ENCODE data around the gene SYVN1.
"Not testable (repeated sequence)": the region's sequence is repeated elsewhere in the genome, so short reads cannot be mapped to it uniquely, and the experiment has no call there.

SYVN1 gene

GRCh38 chr11:65119670-65119995 lies 14.7 kb downstream of the SYVN1 start:
- TF ChIP-seq EZH2phosphoT487 (IDR thresholded peaks at IDR 0.05; ENCODE audit: borderline replicate concordance) (no peak), CTCF (conservative IDR thresholded peaks at IDR 0.05; ENCODE audit: low read length) (no peak)
- no peak overlapping the region for H2AFZ ChIP-seq (ENCODE audit: low read length)
- no peak overlapping the region for H3K4me3 ChIP-seq (ENCODE audit: low read length, poor library complexity, severe bottlenecking)
- H4K20me1 ChIP-seq (ENCODE audit: insufficient read depth, low read length, poor library complexity, severe bottlenecking): peaks cover 24% of the 10 kb centered on the region
- peaks cover 32% of the 10 kb centered on the region for H3K4me1 ChIP-seq (ENCODE audit: insufficient read depth, low read length, poor library complexity, severe bottlenecking)
- H3K9ac ChIP-seq (ENCODE audit: low read depth, low read length, poor library complexity, severe bottlenecking): peak overlapping the region; percentile 96
- no peak overlapping the region for H3K4me2 ChIP-seq (ENCODE audit: low read depth, low read length, poor library complexity, severe bottlenecking)
- H3K79me2 ChIP-seq (ENCODE audit: insufficient read depth, low read length): peaks cover 69% of the 10 kb centered on the region
- peaks cover 4% of the 10 kb centered on the region for H3F3A ChIP-seq (ENCODE audit: low read depth)
- H3K9me2 ChIP-seq (replicated peaks; ENCODE audit: low read depth, low read length): no peaks in the 10 kb centered on the region
- H3K9me3 ChIP-seq (ENCODE audit: insufficient read depth, low read depth, low read length): no peaks in the 10 kb centered on the region
- no peaks in the 10 kb centered on the region for H3K27me3 ChIP-seq (ENCODE audit: insufficient read depth, low read length, poor library complexity, severe bottlenecking)
- H3K36me3 ChIP-seq (ENCODE audit: insufficient read depth, low read length): peaks cover 18% of the 10 kb centered on the region; the same call in 1 of the 2 replicates

GRCh38 chr11:65118891-65119669 lies 15.2 kb downstream of the SYVN1 start:
- H3K9ac ChIP-seq (ENCODE audit: low read depth, low read length, poor library complexity, severe bottlenecking): not testable (repeated sequence)
- peaks cover 63% of the 10 kb centered on the region for H3K79me2 ChIP-seq (ENCODE audit: insufficient read depth, low read length)

GRCh38 chr11:65118097-65118837 lies 16.1 kb downstream of the SYVN1 start:
- no peak overlapping the region for H3K9ac ChIP-seq (ENCODE audit: low read depth, low read length, poor library complexity, severe bottlenecking)

More at GRCh38 chr11:65118891-65119669, 15.2 kb downstream of the SYVN1 start:
- H3K9me2 ChIP-seq (replicated peaks; ENCODE audit: low read depth, low read length); H3K9me3 ChIP-seq (ENCODE audit: insufficient read depth, low read depth, low read length); H3K4me2 ChIP-seq (ENCODE audit: low read depth, low read length, poor library complexity, severe bottlenecking); H3F3A ChIP-seq (ENCODE audit: low read depth); H3K4me3 ChIP-seq (ENCODE audit: low read length, poor library complexity, severe bottlenecking); H2AFZ ChIP-seq (ENCODE audit: low read length); H3K27me3 ChIP-seq (ENCODE audit: insufficient read depth, low read length, poor library complexity, severe bottlenecking): not testable (repeated sequence)
- peaks cover 31% of the 10 kb centered on the region for H3K4me1 ChIP-seq (ENCODE audit: insufficient read depth, low read length, poor library complexity, severe bottlenecking)
- H3K36me3 ChIP-seq (ENCODE audit: insufficient read depth, low read length): peaks cover 18% of the 10 kb centered on the region; the same call in 1 of the 2 replicates
- H4K20me1 ChIP-seq (ENCODE audit: insufficient read depth, low read length, poor library complexity, severe bottlenecking): peaks cover 24% of the 10 kb centered on the region

More at GRCh38 chr11:65118097-65118837, 16.1 kb downstream of the SYVN1 start:
- no peaks in the 10 kb centered on the region for H3K27me3 ChIP-seq (ENCODE audit: insufficient read depth, low read length, poor library complexity, severe bottlenecking)
- H3K4me2 ChIP-seq (ENCODE audit: low read depth, low read length, poor library complexity, severe bottlenecking): no peak overlapping the region
- peaks cover 28% of the 10 kb centered on the region for H3K4me1 ChIP-seq (ENCODE audit: insufficient read depth, low read length, poor library complexity, severe bottlenecking)
- no peak overlapping the region for H2AFZ ChIP-seq (ENCODE audit: low read length)
- H3F3A ChIP-seq (ENCODE audit: low read depth): peaks cover 4% of the 10 kb centered on the region
- TF ChIP-seq CTCF (conservative IDR thresholded peaks at IDR 0.05; ENCODE audit: low read length) (no peak), EZH2phosphoT487 (IDR thresholded peaks at IDR 0.05; ENCODE audit: borderline replicate concordance) (no peak)
- H3K36me3 ChIP-seq (ENCODE audit: insufficient read depth, low read length): peaks cover 18% of the 10 kb centered on the region; the same call in 1 of the 2 replicates
- no peak overlapping the region for H3K4me3 ChIP-seq (ENCODE audit: low read length, poor library complexity, severe bottlenecking)
- peaks cover 24% of the 10 kb centered on the region for H4K20me1 ChIP-seq (ENCODE audit: insufficient read depth, low read length, poor library complexity, severe bottlenecking)
- no peaks in the 10 kb centered on the region for H3K9me3 ChIP-seq (ENCODE audit: insufficient read depth, low read depth, low read length)
- H3K79me2 ChIP-seq (ENCODE audit: insufficient read depth, low read length): peaks cover 56% of the 10 kb centered on the region
- H3K9me2 ChIP-seq (replicated peaks; ENCODE audit: low read depth, low read length): no peaks in the 10 kb centered on the region

All from Loucy (cell line).